ENCODE measurements around the gene SERPINH1. TPM values are rescaled to one million over a fixed set of nuclear protein-coding genes. Genes with fewer than 3 reads are reported as not detected.

Gene SERPINH1
- total RNA-seq, 1 experiment from 2014 or later, result 117 TPM

DNA sequence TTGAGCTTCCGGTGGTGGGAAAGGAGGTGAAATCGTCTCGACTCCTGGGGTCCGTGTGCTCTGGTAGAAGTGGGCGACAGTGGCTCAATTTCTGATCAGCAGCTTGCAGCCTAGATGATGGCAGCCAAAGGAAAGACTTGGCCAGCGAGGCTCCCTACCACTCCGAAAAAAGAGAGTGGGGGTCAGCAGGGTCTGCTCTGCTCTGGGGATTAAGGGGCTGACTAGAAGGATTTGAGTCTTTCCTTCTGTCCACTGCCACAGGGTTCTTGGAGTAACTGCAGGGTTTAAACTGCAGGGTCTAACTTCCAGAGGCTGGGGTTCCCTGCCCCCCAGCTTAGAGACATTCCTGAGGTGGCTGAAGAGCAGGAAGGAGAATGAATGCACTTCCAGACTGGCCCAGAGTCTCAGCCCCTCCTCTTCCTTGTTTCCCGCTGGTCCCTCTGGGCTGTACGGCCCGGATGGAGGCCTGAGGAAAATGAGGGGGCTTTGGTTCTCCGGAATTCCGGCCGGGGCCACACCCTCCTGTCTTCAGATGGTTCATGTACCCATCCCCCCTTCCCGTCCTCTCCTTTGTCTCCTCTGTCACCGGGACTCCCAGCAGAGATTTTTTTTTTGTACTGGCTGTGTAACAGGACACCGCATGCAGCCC is 907 bp downstream of the SERPINH1 start:
- H3K79me2 ChIP-seq (ENCODE audit: low read length), result peaks cover 53% of the 10 kb centered on the region
- H3K4me1 ChIP-seq (ENCODE audit: insufficient read depth, low read length), result peaks cover 31% of the 10 kb centered on the region
- H2AFZ ChIP-seq (ENCODE audit: low read length), result peak overlapping the region; percentile 91
- TF ChIP-seq EZH2phosphoT487 (IDR thresholded peaks at IDR 0.05; ENCODE audit: borderline replicate concordance, low read length), result no peak
- TF ChIP-seq, protein P1, sequence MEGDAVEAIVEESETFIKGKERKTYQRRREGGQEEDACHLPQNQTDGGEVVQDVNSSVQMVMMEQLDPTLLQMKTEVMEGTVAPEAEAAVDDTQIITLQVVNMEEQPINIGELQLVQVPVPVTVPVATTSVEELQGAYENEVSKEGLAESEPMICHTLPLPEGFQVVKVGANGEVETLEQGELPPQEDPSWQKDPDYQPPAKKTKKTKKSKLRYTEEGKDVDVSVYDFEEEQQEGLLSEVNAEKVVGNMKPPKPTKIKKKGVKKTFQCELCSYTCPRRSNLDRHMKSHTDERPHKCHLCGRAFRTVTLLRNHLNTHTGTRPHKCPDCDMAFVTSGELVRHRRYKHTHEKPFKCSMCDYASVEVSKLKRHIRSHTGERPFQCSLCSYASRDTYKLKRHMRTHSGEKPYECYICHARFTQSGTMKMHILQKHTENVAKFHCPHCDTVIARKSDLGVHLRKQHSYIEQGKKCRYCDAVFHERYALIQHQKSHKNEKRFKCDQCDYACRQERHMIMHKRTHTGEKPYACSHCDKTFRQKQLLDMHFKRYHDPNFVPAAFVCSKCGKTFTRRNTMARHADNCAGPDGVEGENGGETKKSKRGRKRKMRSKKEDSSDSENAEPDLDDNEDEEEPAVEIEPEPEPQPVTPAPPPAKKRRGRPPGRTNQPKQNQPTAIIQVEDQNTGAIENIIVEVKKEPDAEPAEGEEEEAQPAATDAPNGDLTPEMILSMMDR (conservative IDR thresholded peaks at IDR 0.05; ENCODE audit: low read depth, low read length), result no peak
- no peak for TF ChIP-seq EZH2 (IDR thresholded peaks at IDR 0.05; ENCODE audit: low read length, unreplicated experiment)
- peak overlapping the region; percentile 84 for H3K9ac ChIP-seq (ENCODE audit: low read length)
- H3K36me3 ChIP-seq (ENCODE audit: low read depth, low read length), result peaks cover 11% of the 10 kb centered on the region; the same call in 1 of the 2 replicates
- BruUV-seq (replicated peaks), result TSS peak; percentile 81
- ChIA-PET CTCF (interaction anchor here (0.6 kb wide), 1 partner anchor 285 kb away, joined by 3 read pairs; no protein-coding TSS in a partner anchor), POLR2A (ENCODE audit: unreplicated experiment) (interaction anchor here (0.6 to 0.7 kb wide), 4 partner anchors 12 to 1491 kb away, joined by 3 to 11 read pairs (median 4); no protein-coding TSS in a partner anchor)
- intact Hi-C loops (cut with micrococcal nuclease), result no loop called here
- H3K4me2 ChIP-seq (ENCODE audit: low read length), result peak overlapping the region; percentile 86
- H3F3A ChIP-seq (ENCODE audit: low read length, unreplicated experiment), result no peaks in the 10 kb centered on the region
- DNase-seq (peak; percentile 49), ATAC-seq (peak; percentile 32)
- H4K20me1 ChIP-seq (ENCODE audit: low read length), result no peaks in the 10 kb centered on the region
- peak overlapping the region; percentile 43 for H3K27ac ChIP-seq (ENCODE audit: low read length)
- no peaks in the 10 kb centered on the region for H3K9me3 ChIP-seq (ENCODE audit: low read length)
- H3K4me3 ChIP-seq (ENCODE audit: low read length), result peak overlapping the region; percentile 80
- no peaks in the 10 kb centered on the region for H3K27me3 ChIP-seq (ENCODE audit: low read length)
- no peaks in the 10 kb centered on the region for H3K9me2 ChIP-seq (replicated peaks; ENCODE audit: low read length)

DNA sequence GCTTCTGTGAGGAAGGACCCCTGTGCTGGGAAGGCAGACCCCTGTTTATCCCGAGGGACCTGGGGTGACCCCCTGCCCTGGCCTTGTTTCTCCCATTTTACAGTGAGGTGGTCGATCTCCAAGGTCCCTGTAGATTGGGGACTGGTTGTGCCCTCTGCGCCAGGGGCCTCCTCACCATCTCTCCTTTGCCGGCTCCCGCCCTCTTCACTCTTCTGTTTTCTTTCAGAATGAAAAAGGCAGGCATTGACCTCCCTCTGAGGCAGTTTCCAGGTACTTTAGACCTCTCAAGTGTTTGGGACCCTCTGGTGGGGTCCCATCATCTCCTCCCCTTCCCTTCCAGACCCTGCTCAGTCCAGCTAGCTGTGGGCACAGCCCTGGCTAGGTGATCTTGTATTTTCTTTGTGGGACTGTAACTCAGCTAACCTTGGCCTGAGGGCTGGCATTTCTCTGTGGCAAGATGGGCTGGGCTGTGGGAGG is 1.5 kb downstream of the SERPINH1 start:
- Histone ChIP-seq H4K20me1 (ENCODE audit: low read length) (no peaks in the 10 kb centered on the region), H3F3A (ENCODE audit: low read length, unreplicated experiment) (no peaks in the 10 kb centered on the region), H2AFZ (ENCODE audit: low read length) (peak overlapping the region; percentile 91; the same call in 1 of the 2 replicates), H3K4me3 (ENCODE audit: low read length) (peak overlapping the region; percentile 80), H3K9me3 (ENCODE audit: low read length) (no peaks in the 10 kb centered on the region), H3K79me2 (ENCODE audit: low read length) (peaks cover 53% of the 10 kb centered on the region), H3K27me3 (ENCODE audit: low read length) (no peaks in the 10 kb centered on the region), H3K27ac (ENCODE audit: low read length) (peak overlapping the region; percentile 43), H3K4me2 (ENCODE audit: low read length) (peak overlapping the region; percentile 86), H3K9ac (ENCODE audit: low read length) (peak overlapping the region; percentile 84), H3K4me1 (ENCODE audit: insufficient read depth, low read length) (peaks cover 31% of the 10 kb centered on the region), H3K9me2 (replicated peaks; ENCODE audit: low read length) (no peaks in the 10 kb centered on the region), H3K36me3 (ENCODE audit: low read depth, low read length) (peaks cover 15% of the 10 kb centered on the region; the same call in 1 of the 2 replicates)
- intact Hi-C loops (cut with micrococcal nuclease), result no loop called here
- POLR2A ChIA-PET (ENCODE audit: unreplicated experiment), result no interaction called here
- ATAC-seq (no peak), DNase-seq (no peak)
- BruUV-seq (replicated peaks), result no TSS peak
- TF ChIP-seq, protein P1 (conservative IDR thresholded peaks at IDR 0.05; ENCODE audit: low read depth, low read length), result no peak
- no peak for TF ChIP-seq EZH2 (IDR thresholded peaks at IDR 0.05; ENCODE audit: low read length, unreplicated experiment)
- no peak for TF ChIP-seq EZH2phosphoT487 (IDR thresholded peaks at IDR 0.05; ENCODE audit: borderline replicate concordance, low read length)
- CTCF ChIA-PET, result no interaction called here
